Ectodermal cell (in vitro differentiated cells): ENCODE results near the gene MAGEB2.

Experiments
- H3K27ac ChIP-seq: 2 replicates; pipeline ENCODE4 v1.7.0; 2013; ENCODE audit warnings: mild to moderate bottlenecking, low read depth, low read length; ENCODE audit not compliant: insufficient read depth, poor library complexity, severe bottlenecking
- H3K27me3 ChIP-seq: 2 replicates; pipeline ENCODE4 v1.7.0; 2013; ENCODE audit warnings: mild to moderate bottlenecking, low read length; ENCODE audit not compliant: insufficient read depth, control insufficient read depth, poor library complexity, severe bottlenecking
- H3K36me3 ChIP-seq: one replicate; pipeline ENCODE4 v1.7.0; 2013; ENCODE audit warnings: low read length; ENCODE audit not compliant: control insufficient read depth, insufficient read depth
- H3K4me1 ChIP-seq: one replicate; pipeline ENCODE4 v1.7.0; 2013; ENCODE audit warnings: low read length; ENCODE audit not compliant: control insufficient read depth, insufficient read depth
- H3K4me3 ChIP-seq: 2 replicates; pipeline ENCODE4 v1.7.0; 2013; ENCODE audit warnings: low read depth, low read length, control low read depth; ENCODE audit not compliant: insufficient read depth
- H3K9me3 ChIP-seq: 2 replicates; pipeline ENCODE4 v1.7.0; 2013; ENCODE audit warnings: mild to moderate bottlenecking, low read length, moderate library complexity; ENCODE audit not compliant: control insufficient read depth
- WGBS, 2 experiments: methylation state at CpG; one replicate each; pipeline ENCODE4 v1.1.7; 2013; ENCODE audit warnings: missing lambda C conversion rate in 2 of 2; 5-methylcytosine and 5-hydroxymethylcytosine counted together

MAGEB2 gene

DNA sequence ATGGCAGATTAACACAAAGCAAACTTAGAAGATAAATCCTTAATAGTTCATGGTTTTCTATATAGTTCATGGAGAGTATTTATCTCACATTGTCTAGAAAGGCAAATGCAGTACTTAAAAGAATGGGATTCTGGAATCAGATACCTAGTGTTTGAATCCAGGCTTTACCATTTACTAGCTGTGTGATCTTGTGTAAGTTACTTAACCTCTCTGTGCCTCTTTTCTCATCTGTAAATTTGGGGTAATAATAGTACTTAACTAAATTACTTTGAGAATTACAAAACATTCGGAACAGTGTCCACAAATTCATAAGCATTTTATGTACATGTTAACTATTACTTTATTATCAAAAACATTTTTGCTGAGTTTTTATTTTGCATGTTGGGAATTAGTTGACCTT lies 47.4 kb downstream of the MAGEB2 start:
- Histone ChIP-seq H3K4me3 (no peak overlapping the region), H3K27me3 (no peaks in the 10 kb centered on the region), H3K4me1 (no peaks in the 10 kb centered on the region), H3K36me3 (no peaks in the 10 kb centered on the region), H3K9me3 (no peaks in the 10 kb centered on the region), H3K27ac (no peak overlapping the region)
- no CpG with 5 or more reads among the region's 1 CpG for WGBS, 2 experiments
